Right kidney (tissue), 1 donor: ENCODE results near the gene GMDS.

ENCODE experiments used
- DNase-seq: peaks from one replicate; pipeline ENCODE4 v3.0.0-alpha.2; 2016

GMDS gene

GRCh38 chr6:2135401-2135800, 110.0 kb downstream of the GMDS start:
- DNase-seq = no peak

GRCh38 chr6:2134554-2134953, 110.9 kb downstream of the GMDS start:
- no peak for DNase-seq

GRCh38 chr6:2133716-2134310, 111.6 kb downstream of the GMDS start:
- no peak for DNase-seq

DNA sequence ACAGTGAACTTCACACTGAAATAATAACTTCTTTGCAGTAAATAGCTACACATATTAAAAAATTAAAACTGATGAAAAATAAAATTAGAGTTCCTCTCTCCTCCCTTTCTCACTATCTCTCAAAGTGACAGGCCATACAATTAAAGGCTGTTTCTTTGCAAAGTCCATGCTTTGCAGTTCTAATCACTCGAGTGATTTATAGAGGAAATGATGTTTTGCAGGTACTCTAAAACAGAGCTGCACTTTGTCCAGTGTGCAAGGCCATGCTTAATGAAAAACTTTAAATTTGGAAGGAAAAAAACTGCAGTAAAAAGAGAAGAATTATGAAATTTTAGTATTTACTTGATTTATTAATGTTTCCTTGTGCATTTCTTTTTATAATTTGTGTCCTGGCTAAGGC, 112.5 kb downstream of the GMDS start:
- no peak for DNase-seq

GRCh38 chr6:2132416-2132815, 113.0 kb downstream of the GMDS start:
- DNase-seq = no peak

GRCh38 chr6:2129182-2129621, 116.2 kb downstream of the GMDS start:
- peak; percentile 33 for DNase-seq

DNA sequence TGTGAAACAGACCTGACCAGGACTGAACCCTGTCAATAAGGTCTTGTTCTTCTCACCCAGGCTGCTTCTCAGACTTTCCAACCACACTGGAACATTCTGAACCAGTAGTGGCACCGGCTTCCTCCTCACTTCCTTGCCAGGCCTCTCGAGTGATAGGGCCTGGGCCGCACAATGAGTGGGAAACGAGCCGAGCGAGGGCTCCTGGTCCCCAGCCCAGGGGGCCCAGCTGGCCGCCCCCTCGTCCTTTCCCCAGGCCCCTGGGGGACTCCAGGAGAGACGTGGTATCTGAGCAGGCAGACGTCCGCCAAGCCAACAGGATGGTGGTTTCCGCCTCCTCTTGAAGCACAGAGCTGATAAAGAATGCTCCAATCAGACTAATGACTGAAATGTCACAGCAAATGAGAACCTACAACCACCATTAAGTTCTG, 117.9 kb downstream of the GMDS start:
- DNase-seq = no peak

DNA sequence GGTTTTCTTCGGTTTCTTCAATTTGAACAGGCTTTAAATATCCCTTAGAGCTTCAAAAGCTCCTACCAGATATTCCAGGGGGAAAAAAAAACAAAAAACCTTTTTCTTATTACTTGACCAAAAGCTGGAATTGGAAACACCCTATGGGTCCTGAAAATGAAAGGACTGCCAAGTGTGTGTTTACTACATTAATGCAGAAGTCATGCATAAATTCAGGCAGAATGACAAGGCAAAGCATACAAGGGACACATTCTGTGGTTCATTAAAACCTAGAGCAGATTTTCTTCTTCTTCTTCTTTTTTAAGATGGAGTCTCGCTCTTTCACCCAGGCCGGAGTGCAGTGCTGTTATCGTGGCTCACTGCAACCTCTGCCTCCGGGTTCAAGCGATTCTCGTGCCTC, 119.1 kb downstream of the GMDS start:
- no peak for DNase-seq

DNA sequence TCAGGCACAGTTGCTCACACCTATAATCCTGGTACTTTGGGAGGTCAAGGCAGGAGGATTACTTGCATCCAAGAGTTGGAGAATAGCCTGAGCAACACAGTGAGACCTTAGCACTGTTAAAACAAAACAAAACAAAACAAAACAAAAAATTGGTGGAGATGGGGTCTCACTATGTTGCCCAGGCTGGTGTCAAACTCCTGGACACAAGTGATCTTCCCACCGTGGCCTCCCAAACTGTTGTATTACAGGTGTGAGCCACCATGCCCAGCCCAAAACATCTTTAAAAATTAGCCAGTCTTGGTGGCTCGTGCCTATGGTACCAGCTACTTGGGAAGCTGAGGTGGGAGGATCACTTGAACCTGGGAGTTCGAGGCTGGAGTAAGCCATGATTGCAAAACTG, 120.2 kb downstream of the GMDS start:
- DNase-seq = no peak

DNA sequence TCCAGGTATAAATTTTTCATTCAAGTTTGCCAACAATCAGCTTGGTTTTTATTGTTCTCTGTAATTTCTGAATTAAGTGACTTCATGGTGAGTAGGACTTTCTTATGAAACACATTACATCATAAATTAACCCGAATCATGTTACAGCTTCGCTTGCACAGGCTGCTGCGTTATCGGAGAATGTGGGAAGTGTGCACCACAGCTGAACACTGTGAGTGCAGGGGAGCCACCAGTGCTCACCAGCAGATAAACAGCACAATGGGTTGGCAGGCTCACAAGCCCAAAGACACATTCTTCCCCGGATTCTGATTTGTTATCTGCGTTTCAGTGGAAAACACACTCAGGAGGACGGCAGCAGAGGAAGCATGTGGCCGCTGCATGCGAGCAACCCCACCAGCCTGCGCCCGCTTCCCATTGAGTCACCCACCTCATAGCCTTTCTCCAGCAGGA, 121.1 kb downstream of the GMDS start:
- DNase-seq = no peak

- DNase-seq = no peak
Observed at GRCh38 chr6:2120912-2121311, 124.5 kb downstream of the GMDS start.

GRCh38 chr6:2119275-2119674, 126.1 kb downstream of the GMDS start:
- DNase-seq = no peak

- DNase-seq = no peak
Observed at GRCh38 chr6:2118136-2118535, 127.3 kb downstream of the GMDS start.

GRCh38 chr6:2117447-2117846, 128.0 kb downstream of the GMDS start:
- DNase-seq = no peak

DNA sequence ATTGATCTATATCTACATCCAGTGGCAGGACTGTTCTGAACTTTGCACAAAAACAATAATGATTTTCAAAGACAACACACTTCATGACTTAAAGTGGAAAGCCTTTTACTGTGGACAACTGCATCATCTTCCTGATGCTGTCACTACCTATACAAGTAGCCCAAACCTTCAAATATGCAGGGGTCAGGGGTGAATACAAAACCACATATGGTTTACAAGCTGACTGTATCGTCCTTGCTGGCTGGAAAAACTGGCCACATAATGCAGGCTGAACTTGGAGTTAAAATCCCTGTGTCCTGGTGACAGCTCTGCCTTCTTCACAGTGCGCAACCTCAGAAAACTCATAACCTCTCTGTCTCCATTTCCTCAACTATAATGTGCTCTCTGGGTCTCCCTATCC, 128.9 kb downstream of the GMDS start:
- no peak for DNase-seq

GRCh38 chr6:2114100-2114499, 131.3 kb downstream of the GMDS start:
- DNase-seq = no peak

- DNase-seq = no peak
Observed at GRCh38 chr6:2111162-2111677, 134.2 kb downstream of the GMDS start.

GRCh38 chr6:2110504-2110903, 134.9 kb downstream of the GMDS start:
- no peak for DNase-seq

DNA sequence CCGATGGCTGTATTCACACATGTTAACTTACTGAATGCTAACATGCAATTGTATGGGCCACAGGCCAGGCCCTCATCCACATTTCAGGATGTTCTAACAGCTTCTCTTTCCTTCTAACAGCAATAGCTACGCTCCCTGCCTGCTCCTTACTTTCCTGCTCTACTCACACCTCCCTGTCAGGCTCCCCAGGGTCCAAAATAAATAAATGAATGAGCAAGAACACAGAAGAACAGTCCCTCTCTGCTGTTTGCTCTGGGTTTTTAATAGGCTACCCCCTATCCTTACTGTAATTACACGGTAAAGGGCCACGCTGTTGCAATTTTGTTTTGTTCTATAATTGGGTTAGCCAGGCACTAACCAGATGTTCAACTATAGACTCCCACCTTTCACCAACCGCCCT, 135.6 kb downstream of the GMDS start:
- DNase-seq = no peak

- DNase-seq = no peak
Observed at GRCh38 chr6:2108700-2109306, 136.6 kb downstream of the GMDS start.

DNA sequence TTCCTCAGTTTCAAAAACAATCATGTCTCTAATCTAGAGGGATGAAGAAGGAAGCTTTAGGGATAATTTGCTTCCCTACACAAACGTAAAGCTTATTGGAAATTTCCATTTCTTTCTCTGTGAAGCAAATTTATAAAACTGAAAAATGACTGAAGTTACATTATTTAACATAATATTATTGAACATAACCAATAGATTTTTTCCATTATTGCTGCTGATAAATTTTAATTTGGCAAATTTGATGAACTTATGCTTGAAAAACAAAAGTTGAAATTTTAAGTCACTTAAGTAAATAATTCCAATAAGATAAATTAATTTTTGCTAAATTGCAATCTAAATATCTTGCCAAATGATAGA, 140.9 kb downstream of the GMDS start:
- DNase-seq = no peak

DNA sequence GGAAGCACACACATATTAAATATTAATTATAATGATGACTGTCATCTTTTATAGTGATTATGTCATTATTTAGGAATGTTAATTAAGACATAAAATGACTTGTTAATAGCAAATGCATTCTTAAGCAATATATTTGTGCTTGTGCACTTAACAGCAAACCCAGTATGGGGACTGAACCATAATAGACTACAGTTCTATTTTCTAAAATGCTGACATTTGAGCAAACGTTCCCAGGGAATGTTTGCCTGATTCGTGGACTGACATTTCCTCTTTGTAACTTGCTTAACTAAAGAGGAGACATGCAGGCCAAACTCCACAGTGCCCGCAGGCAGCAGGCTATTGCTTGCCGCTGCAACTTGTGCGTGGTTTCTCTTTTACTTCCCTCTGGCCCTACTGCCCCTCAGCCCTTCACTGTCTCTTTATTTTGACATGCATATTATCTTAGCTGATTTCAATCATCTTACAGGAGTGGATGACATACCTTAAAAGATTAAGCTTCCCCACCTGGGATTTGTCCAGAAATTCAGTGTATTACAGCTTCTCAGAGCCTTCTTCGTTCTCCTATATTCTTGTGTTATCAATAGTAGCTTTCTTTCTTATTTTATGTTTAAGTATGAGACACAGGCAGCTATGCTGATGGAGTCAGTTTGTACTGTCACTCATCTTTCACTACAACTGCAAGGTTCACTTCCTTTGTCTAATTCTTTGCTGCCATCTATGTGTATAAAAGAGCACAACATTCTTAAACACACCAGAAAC, 141.5 kb downstream of the GMDS start:
- DNase-seq = peak; percentile 60

GRCh38 chr6:2102966-2103365, 142.4 kb downstream of the GMDS start:
- DNase-seq = no peak
